HUES64 (cell line): ENCODE results near the gene SMIM14.
"Not testable (repeated sequence)": the region's sequence is repeated elsewhere in the genome, so short reads cannot be mapped to it uniquely, and the experiment has no call there.

Experiments
- H3K27ac ChIP-seq: 2 replicates; pipeline ENCODE4 v1.7.0; 2013; ENCODE audit warnings: low read depth, low read length, inconsistent platforms
- H3K27me3 ChIP-seq: 2 replicates; pipeline ENCODE4 v1.6.1; 2013; ENCODE audit warnings: mild to moderate bottlenecking, low read length; ENCODE audit not compliant: insufficient read depth
- H3K36me3 ChIP-seq: 2 replicates; pipeline ENCODE4 v1.6.1; 2013; ENCODE audit warnings: mild to moderate bottlenecking, low read length; ENCODE audit not compliant: insufficient read depth
- H3K4me1 ChIP-seq: 2 replicates; pipeline ENCODE4 v1.6.1; 2013; ENCODE audit warnings: mild to moderate bottlenecking, low read length, moderate library complexity; ENCODE audit not compliant: insufficient read depth
- H3K4me3 ChIP-seq: 2 replicates; pipeline ENCODE4 v1.5.1; 2013; ENCODE audit warnings: mild to moderate bottlenecking, low read length, moderate library complexity
- H3K9ac ChIP-seq: 2 replicates; pipeline ENCODE4 v1.6.1; 2013; ENCODE audit warnings: mild to moderate bottlenecking, low read depth, low read length
- H3K9me3 ChIP-seq: 2 replicates; pipeline ENCODE4 v1.6.1; 2013; ENCODE audit warnings: low read depth, low read length; ENCODE audit not compliant: insufficient read depth
- WGBS: fragments of 150-250, 120-280 bp; methylation state at CpG from one replicate; pipeline ENCODE4 v1.1.7; 2013; ENCODE audit warnings: missing lambda C conversion rate; 5-methylcytosine and 5-hydroxymethylcytosine counted together

Gene SMIM14

DNA sequence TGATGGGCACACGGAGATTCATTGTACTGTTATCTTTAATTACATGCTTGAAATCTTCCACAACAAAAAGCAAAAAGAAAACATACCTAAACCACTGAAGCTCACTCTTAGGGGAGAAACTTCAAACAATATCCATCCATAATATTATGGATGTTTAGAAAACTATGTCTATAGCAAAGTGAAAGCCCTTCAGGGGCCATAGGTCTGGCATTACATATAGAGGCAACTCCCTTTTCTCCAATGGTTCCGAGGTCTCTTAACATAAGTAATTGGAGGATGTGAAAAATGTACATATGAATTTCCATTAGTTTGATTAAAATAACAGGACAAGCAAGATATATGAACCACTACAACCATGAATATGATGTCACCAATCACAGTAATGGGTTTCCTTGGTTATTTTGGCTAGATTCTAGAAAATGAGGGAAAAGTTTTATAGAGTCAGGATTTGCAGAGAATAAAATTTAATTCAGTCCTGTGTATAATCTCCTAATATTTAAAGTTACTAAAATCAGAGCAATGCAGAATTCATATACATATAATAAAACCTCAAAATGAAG is 122.2 kb downstream of the SMIM14 start:
- Histone ChIP-seq H3K4me1 (no peaks in the 10 kb centered on the region), H3K4me3 (no peak overlapping the region), H3K36me3 (peaks cover 79% of the 10 kb centered on the region), H3K27me3 (no peaks in the 10 kb centered on the region), H3K27ac (no peak overlapping the region), H3K9me3 (no peaks in the 10 kb centered on the region), H3K9ac (no peak overlapping the region)
- 92% methylated on average over 2 of the region's 2 CpGs for WGBS

DNA sequence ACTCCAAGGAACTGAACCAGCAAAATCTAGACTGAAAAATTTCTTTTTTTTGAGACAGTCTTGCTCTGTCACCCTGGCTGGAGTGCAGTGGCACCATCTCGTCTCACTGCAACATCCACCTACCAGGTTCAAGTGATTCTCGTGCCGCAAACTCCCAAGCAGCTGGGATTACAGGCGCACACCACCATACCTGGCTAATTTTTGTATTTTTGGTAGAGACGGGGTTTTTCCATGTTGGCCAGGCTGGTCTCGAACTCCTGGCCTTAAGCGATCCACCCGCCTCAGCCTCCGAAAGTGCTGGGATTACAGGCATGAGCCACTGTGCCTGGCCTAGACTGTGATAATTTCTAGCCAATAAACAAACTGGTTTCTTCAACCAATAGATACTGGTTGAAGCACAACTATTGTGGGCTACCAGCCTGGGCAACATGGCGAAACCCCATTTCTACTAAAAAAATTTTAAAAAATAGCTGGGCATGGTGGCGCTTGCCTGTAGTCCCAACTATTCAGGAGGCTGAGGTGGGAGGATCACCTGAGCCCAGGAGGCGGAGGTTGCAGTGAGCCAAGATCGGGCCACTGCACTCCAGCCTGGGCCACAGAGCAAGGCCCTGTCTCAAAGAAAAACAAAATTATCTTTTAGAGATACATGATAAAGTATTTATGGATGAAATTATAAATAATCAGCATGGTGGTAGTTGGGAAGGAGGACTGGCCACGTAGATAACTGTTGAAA is 122.8 kb downstream of the SMIM14 start:
- not testable (repeated sequence) for H3K9ac ChIP-seq
- H3K36me3 ChIP-seq, result peaks cover 80% of the 10 kb centered on the region
- WGBS, result 96% methylated on average over 14 of the region's 14 CpGs

DNA sequence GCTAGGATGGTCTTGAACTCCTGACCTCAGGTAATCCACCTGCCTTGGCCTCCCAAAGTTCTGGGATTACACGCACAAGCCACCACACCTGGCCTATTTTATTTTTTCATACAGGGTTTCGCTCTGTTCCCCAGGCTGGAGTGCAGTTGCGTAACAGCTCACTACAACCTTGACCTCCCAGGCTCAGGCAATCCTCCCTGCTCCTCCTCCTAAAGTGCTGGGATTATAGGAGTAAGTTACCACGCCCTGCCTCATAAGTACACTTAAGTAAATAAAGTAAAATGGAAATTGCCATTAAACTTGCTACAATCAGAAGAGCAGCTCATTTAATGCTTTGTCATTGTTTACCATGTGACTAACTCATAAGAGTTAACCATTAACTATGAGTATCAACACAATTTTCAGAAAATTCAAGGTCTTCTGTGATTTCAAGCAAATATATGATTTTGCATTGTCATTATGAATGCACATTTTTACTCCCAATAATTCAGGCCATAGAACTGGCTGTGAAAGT is 123.7 kb downstream of the SMIM14 start:
- Histone ChIP-seq H3K27me3 (no peaks in the 10 kb centered on the region), H3K4me3 (no peak overlapping the region), H3K4me1 (no peaks in the 10 kb centered on the region), H3K9ac (no peak overlapping the region), H3K27ac (no peak overlapping the region), H3K9me3 (no peaks in the 10 kb centered on the region), H3K36me3 (peaks cover 84% of the 10 kb centered on the region)
- WGBS, result 96% methylated on average over 4 of the region's 4 CpGs

More for the DNA sequence above, 122.8 kb downstream of the SMIM14 start:
- H3K27me3 ChIP-seq, H3K27ac ChIP-seq, H3K4me1 ChIP-seq, H3K4me3 ChIP-seq, H3K9me3 ChIP-seq: not testable (repeated sequence)

DNA sequence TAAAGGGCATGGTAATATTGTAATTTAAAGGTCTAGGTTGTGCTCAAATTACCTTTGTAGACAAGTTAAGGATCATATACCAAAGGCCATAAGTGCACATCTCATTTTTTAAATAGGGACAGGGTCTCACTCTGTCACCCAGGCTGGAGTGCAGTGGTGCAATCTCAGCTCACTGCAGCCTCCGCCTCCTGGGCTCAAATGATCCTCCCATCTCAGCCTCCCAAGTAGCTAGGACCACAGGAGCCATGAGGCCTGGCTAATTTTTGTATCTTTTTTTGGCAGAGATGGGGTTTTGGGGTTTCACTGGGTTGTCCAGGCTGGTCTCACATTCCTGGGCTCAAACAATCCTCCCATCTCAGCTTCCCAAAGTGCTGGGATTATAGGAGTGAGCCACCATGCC is 124.4 kb downstream of the SMIM14 start:
- not testable (repeated sequence) for H3K27me3 ChIP-seq, H3K27ac ChIP-seq, H3K9me3 ChIP-seq, H3K4me1 ChIP-seq, H3K9ac ChIP-seq, H3K4me3 ChIP-seq
- peaks cover 85% of the 10 kb centered on the region for H3K36me3 ChIP-seq
- WGBS, result 97% methylated on average over 1 of the region's 1 CpG

DNA sequence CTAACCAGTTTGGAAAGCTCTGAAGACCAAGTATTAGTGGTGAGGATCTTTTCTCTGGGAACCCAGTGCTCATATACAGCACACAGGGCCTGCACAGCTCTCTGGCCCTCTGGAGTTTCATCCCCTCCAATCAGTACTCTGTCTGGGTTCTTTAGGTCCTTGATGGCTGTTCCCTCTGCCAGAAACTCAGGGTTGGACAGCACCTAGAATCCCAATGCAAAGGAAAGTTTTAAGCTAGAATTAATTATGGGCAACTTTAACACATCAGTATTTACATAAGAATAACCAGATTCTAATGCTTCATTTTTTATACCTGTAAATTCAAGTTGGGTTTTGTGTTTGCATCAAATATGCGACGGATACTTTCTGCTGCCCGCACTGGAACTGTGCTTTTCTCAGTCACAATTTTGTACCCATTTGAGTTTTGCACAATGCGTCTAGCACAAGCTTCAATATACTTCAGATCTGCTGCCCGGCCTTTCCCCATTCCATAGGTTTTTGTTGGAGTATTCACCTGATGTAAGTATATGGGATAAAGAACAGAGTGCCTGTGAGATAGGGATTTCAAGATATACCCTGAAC is 128.2 kb downstream of the SMIM14 start:
- H3K9ac ChIP-seq, result no peak overlapping the region
- no peak overlapping the region for H3K4me3 ChIP-seq
- H3K27ac ChIP-seq, result no peak overlapping the region
- peaks cover 95% of the 10 kb centered on the region for H3K36me3 ChIP-seq
- no peaks in the 10 kb centered on the region for H3K4me1 ChIP-seq
- no peaks in the 10 kb centered on the region for H3K27me3 ChIP-seq
- WGBS, result 96% methylated on average over 5 of the region's 5 CpGs
- H3K9me3 ChIP-seq, result no peaks in the 10 kb centered on the region

DNA sequence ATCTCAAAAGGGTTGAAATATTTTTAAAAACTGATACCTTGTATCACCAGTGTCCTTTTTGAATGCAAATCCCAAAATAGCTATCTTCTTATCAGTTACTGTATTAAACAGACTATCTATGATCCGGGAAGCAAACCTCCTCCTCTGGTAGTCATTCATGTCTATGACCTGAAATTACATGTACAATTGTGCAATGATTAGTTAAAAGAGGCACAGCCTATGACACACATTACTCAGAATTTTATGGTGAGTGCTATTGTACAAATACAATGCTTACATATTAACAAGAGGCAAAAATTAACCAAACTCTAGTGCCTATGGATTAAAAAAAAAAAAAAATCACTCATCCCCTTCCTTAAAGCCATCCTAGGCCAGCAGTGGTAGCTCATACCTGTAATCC is 133.1 kb downstream of the SMIM14 start:
- Histone ChIP-seq H3K9ac (no peak overlapping the region), H3K36me3 (peaks cover 96% of the 10 kb centered on the region), H3K27ac (no peak overlapping the region), H3K4me1 (no peaks in the 10 kb centered on the region), H3K27me3 (no peaks in the 10 kb centered on the region), H3K9me3 (no peaks in the 10 kb centered on the region), H3K4me3 (no peak overlapping the region)
- WGBS, result 100% methylated on average over 1 of the region's 1 CpG

DNA sequence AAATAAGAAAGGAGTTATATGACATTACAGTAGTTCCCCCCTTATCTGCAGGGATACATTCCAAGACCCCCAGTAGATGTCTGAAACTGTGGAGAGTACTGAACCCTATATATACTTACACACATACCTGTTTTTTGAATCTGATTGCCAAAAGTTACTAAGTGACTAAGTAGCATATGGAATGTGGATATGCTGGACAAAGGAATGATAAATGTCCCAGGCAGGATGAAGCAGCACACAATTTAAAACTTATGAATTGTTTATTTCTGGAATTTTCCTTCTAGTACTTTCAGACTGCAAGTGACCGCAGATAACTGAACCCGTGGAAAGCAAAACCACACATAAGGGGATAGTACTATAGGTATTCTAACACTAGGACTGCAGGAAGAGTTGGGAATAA is 134.1 kb downstream of the SMIM14 start:
- no peak overlapping the region for H3K4me3 ChIP-seq
- H3K4me1 ChIP-seq, result no peaks in the 10 kb centered on the region
- WGBS, result 100% methylated on average over 2 of the region's 2 CpGs
- no peaks in the 10 kb centered on the region for H3K9me3 ChIP-seq
- no peak overlapping the region for H3K9ac ChIP-seq
- no peaks in the 10 kb centered on the region for H3K27me3 ChIP-seq
- H3K27ac ChIP-seq, result no peak overlapping the region
- H3K36me3 ChIP-seq, result peaks cover 95% of the 10 kb centered on the region

DNA sequence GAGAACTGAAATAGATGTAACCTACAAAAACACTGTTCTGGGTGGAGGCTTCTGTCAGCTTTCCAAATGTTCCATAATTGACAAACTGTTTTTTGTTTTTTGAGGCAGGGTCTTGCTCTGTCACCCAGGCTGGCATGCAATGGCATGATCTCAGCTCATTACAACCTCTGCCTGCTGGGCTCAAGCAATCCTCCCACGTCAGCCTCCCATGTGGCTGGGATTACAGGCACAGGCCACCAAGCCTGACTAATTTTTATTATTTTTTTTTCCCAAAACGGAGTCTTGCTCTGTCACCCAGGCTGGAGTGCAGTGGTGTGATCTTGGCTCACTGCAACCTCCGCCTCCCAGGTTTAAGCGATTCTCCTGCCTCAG is 136.0 kb downstream of the SMIM14 start:
- H3K4me1 ChIP-seq, H3K9ac ChIP-seq, H3K27ac ChIP-seq, H3K27me3 ChIP-seq, H3K9me3 ChIP-seq, H3K4me3 ChIP-seq: not testable (repeated sequence)
- peaks cover 93% of the 10 kb centered on the region for H3K36me3 ChIP-seq
- WGBS, result 97% methylated on average over 4 of the region's 4 CpGs

DNA sequence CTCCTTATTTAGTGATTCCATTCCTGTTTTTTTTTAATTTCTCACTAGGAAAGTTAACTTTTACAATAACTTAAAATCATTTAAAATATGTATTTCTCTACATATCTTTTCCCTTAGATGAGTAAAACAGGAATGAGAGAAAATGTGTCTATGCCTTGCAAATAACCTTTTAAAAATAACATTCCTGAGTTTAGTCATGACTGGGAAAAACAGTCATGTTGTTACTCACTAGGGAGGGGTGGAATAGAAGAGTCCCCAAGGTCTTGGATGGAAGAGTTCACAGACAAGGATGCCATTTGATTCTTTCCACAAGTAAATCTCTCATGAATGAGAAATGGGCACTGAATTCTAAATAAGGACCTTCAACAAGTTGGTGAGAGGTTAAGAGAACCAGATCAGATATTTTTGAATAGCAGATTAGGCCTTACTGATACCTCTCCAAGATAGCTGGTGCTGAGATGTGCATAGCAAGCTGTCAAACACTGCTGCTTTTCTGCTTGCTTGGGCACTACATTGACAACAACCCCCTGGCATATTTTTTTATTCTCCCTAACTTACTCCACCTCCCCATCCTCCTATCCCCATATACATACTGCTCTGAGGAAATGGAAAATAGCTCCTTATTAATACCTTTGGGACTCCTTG is 136.5 kb downstream of the SMIM14 start:
- Histone ChIP-seq H3K36me3 (peaks cover 88% of the 10 kb centered on the region), H3K4me3 (no peak overlapping the region), H3K9me3 (no peaks in the 10 kb centered on the region), H3K4me1 (no peaks in the 10 kb centered on the region), H3K9ac (no peak overlapping the region), H3K27ac (no peak overlapping the region), H3K27me3 (no peaks in the 10 kb centered on the region)

DNA sequence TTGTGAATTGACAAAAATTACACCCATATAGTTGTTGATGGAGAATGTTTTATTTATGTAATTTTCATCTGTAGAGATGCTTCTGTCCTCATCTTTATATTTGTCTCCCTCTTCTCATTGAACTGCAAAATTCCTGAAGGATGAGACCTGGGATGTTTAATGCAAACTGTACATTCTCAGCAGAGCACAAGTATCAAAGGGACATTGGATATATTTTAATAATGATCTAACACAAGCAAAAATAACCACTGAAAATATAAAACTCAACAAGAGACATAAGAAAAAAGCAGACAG is 140.0 kb downstream of the SMIM14 start:
- Histone ChIP-seq H3K4me3 (no peak overlapping the region), H3K27ac (no peak overlapping the region), H3K9ac (no peak overlapping the region), H3K9me3 (no peaks in the 10 kb centered on the region), H3K36me3 (peaks cover 55% of the 10 kb centered on the region), H3K27me3 (no peaks in the 10 kb centered on the region), H3K4me1 (no peaks in the 10 kb centered on the region)

DNA sequence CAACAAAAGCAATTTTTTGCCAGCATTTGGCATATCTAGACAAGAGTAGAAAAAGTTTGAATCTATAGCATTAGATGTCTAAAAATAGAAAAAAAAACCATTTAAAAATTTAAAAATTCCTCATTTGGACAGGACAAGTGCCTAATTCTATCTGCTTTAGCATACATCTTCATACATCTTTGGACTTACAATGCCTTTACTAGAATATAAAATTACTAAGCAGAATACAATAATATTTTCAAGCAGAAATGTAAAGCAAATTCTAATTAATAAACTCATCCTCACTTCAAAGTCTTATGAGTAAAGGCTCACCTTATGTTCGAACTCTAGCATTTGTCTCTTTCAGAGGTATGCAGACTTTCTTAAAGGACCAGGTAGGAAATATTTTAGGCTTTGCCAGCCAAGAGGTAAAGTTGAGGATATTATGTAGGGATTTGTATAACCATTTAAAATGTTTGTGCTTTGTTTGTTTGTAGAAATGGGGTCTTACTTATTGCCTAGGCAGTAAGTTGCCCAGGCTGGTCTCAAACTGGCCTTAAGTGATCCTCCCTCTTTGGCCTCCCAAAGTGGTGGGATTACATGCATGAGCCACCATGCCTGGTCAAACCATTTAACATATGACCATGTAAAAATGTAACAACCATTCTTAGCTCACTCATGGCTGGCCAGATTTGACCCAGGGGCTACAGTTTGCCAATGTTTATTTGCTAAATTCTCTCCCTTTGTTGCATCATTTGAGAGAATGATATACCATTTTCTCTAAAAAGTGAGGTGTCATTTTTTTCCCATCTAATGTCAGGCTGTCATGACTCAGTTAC is 140.5 kb downstream of the SMIM14 start:
- H3K36me3 ChIP-seq, result peaks cover 49% of the 10 kb centered on the region
- no peaks in the 10 kb centered on the region for H3K4me1 ChIP-seq
- WGBS, result 100% methylated on average over 1 of the region's 1 CpG
- H3K27me3 ChIP-seq, result no peaks in the 10 kb centered on the region
- H3K9ac ChIP-seq, result no peak overlapping the region
- no peak overlapping the region for H3K27ac ChIP-seq
- no peaks in the 10 kb centered on the region for H3K9me3 ChIP-seq
- no peak overlapping the region for H3K4me3 ChIP-seq
